Measurements from ENCODE around the gene FER.

GRCh38 chr5:109167586-109167985 lies 419.9 kb downstream of the FER start:
- TF ChIP-seq CTCF (conservative IDR thresholded peaks at IDR 0.05) (no peak), EZH2 (IDR thresholded peaks at IDR 0.05; ENCODE audit: low read depth) (no peak)
